Gastrocnemius medialis (tissue), 4 donors: Measurements from ENCODE around the gene PPME1.

Experiments used
- POLR2A ChIP-seq, 2 donors: fragments of 450-650 bp; IDR thresholded peaks; one replicate each; pipeline ENCODE4 v1.6.1; 2017; ENCODE audit warnings: antibody characterized with exemption in 2 of 2, mild to moderate bottlenecking in 2 of 2, moderate library complexity in 2 of 2
- TF ChIP-seq, protein P1 (sequence below), 5 experiments: fragments of 450-650 bp in 3 of 5; fragments of 200-600 bp in 2 of 5; sonication (generic) in 2 of 5; IDR thresholded peaks in 4 of 5; conservative IDR thresholded peaks in 1 of 5; 1 replicate in 4 of 5; 2 replicates in 1 of 5; pipeline ENCODE4 v1.5.1; 2016 to 2019; ENCODE audit warnings: antibody characterized with exemption in 5 of 5, mild to moderate bottlenecking in 3 of 5, moderate library complexity in 3 of 5

DNA sequence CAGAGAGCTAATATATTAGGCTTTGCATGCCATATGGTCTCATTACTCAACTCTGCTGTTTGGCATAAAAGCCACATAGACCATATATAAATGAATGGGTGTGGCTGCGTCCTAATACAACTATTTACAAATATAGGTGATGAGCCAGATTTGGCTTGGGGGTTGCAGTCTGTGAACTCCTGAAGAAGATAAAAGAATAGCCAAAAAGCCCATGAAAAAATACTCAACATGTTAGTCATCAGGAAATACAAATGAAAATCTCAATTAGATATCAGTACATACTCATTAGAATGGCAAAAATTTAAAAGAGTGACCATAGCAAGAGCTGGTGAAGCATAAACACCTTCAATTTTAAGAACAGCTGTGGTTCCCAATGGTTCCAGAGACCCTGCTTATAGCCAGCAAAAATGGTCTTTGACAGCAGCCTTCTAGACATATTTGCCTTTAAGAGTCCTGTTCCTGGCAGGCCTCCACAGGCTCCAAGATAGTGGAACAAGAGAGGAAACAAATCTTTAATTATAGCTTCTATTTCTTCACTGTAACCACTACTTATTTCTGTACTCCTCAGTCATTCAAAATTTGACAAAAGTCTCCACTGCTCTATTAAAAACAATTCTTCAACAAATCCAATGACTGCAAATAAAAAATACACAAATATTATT, 16.3 kb upstream of the PPME1 start:
- TF ChIP-seq, protein P1, sequence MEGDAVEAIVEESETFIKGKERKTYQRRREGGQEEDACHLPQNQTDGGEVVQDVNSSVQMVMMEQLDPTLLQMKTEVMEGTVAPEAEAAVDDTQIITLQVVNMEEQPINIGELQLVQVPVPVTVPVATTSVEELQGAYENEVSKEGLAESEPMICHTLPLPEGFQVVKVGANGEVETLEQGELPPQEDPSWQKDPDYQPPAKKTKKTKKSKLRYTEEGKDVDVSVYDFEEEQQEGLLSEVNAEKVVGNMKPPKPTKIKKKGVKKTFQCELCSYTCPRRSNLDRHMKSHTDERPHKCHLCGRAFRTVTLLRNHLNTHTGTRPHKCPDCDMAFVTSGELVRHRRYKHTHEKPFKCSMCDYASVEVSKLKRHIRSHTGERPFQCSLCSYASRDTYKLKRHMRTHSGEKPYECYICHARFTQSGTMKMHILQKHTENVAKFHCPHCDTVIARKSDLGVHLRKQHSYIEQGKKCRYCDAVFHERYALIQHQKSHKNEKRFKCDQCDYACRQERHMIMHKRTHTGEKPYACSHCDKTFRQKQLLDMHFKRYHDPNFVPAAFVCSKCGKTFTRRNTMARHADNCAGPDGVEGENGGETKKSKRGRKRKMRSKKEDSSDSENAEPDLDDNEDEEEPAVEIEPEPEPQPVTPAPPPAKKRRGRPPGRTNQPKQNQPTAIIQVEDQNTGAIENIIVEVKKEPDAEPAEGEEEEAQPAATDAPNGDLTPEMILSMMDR (IDR thresholded peaks at IDR 0.05 in 4 of 5, conservative IDR thresholded peaks at IDR 0.05 in 1 of 5): no peak
- TF ChIP-seq POLR2A (IDR thresholded peaks at IDR 0.05): no peak
